Liver (tissue), 9 donors: ENCODE results near the gene RFWD3. TPM values are rescaled to one million over a fixed set of nuclear protein-coding genes. Genes with fewer than 3 reads are reported as not detected.
A peak's percentile ranks its signal among the peaks of the same experiment; 100 is the strongest.

Source experiments
- DNase-seq: peaks from one replicate; pipeline ENCODE4 v3.0.0-alpha.2; 2017; ENCODE audit warnings: low spot score
- H3K27ac ChIP-seq, 2 donors: one replicate each; pipeline ENCODE4 v1.7.0; 2013; ENCODE audit warnings: inconsistent platforms in 2 of 2, low read length in 2 of 2, control low read depth in 1 of 2, low read depth in 1 of 2, mild to moderate bottlenecking in 1 of 2
- H3K27me3 ChIP-seq, 4 donors: one replicate each; pipeline versions ENCODE4 v1.6.1 to v1.7.0; 2013; ENCODE audit warnings: low read length in 3 of 4, inconsistent platforms in 1 of 4, mild to moderate bottlenecking in 1 of 4, moderate library complexity in 1 of 4; ENCODE audit not compliant: control insufficient read depth in 4 of 4, insufficient read depth in 4 of 4
- H3K36me3 ChIP-seq, 4 donors: one replicate each; pipeline versions ENCODE4 v1.6.1 to v1.7.0; 2013; ENCODE audit warnings: low read length in 3 of 4, mild to moderate bottlenecking in 3 of 4, low read depth in 1 of 4, moderate library complexity in 1 of 4; ENCODE audit not compliant: control insufficient read depth in 4 of 4, insufficient read depth in 3 of 4
- H3K4me1 ChIP-seq, 4 donors: one replicate each; pipeline versions ENCODE4 v1.6.1 to v1.7.0; 2013; ENCODE audit warnings: low read length in 3 of 4, mild to moderate bottlenecking in 3 of 4, moderate library complexity in 1 of 4; ENCODE audit not compliant: control insufficient read depth in 4 of 4, insufficient read depth in 4 of 4
- H3K4me3 ChIP-seq, 3 donors: one replicate each; pipeline versions ENCODE4 v1.6.1 to v1.7.0; 2013; ENCODE audit warnings: low read length in 3 of 3, control low read depth in 1 of 3, low read depth in 1 of 3, mild to moderate bottlenecking in 1 of 3
- H3K9ac ChIP-seq, 2 donors: one replicate each; pipeline ENCODE4 v1.7.0; 2013; ENCODE audit warnings: low read length in 2 of 2, mild to moderate bottlenecking in 2 of 2, moderate library complexity in 2 of 2, control low read depth in 1 of 2, low read depth in 1 of 2
- H3K9me3 ChIP-seq, 4 donors: one replicate each; pipeline versions ENCODE4 v1.6.1 to v1.7.0; 2013; ENCODE audit warnings: low read length in 3 of 4; ENCODE audit not compliant: control insufficient read depth in 4 of 4
- EGR1 ChIP-seq, 2 donors: IDR thresholded peaks; 2 replicates each; pipeline ENCODE4 v1.6.1; 2016 to 2018; ENCODE audit warnings: antibody characterized with exemption in 2 of 2, low read depth in 2 of 2
- FOXA2 ChIP-seq: IDR thresholded peaks from 2 replicates; pipeline ENCODE4 v1.6.1; 2016; ENCODE audit warnings: antibody characterized with exemption
- GABPA ChIP-seq, 2 donors: IDR thresholded peaks in 1 of 2; conservative IDR thresholded peaks in 1 of 2; 2 replicates each; pipeline ENCODE4 v1.6.1; 2016; ENCODE audit warnings: antibody characterized with exemption in 2 of 2, mild to moderate bottlenecking in 1 of 2, moderate library complexity in 1 of 2
- HNF4G ChIP-seq: IDR thresholded peaks from 2 replicates; pipeline ENCODE4 v1.6.1; 2016; ENCODE audit warnings: antibody characterized with exemption
- JUND ChIP-seq, 2 donors: IDR thresholded peaks; 2 replicates each; pipeline ENCODE4 v1.6.1; 2016; ENCODE audit warnings: antibody characterized with exemption in 2 of 2
- MAX ChIP-seq: IDR thresholded peaks from 2 replicates; pipeline ENCODE4 v1.6.1; 2016; ENCODE audit warnings: antibody characterized with exemption
- RAD21 ChIP-seq, 2 donors: IDR thresholded peaks; 2 replicates each; pipeline ENCODE4 v1.6.1; 2016; ENCODE audit warnings: antibody characterized with exemption in 2 of 2, mild to moderate bottlenecking in 2 of 2
- REST ChIP-seq: IDR thresholded peaks from 2 replicates; pipeline ENCODE4 v1.6.1; 2016; ENCODE audit warnings: antibody characterized with exemption, mild to moderate bottlenecking
- RXRA ChIP-seq, 2 donors: IDR thresholded peaks; 2 replicates each; pipeline ENCODE4 v1.6.1; 2017 to 2018; ENCODE audit warnings: antibody characterized with exemption in 2 of 2, mild to moderate bottlenecking in 1 of 2
- SP1 ChIP-seq: IDR thresholded peaks from 2 replicates; pipeline ENCODE4 v1.6.1; 2018; ENCODE audit warnings: antibody characterized with exemption, mild to moderate bottlenecking
- TAF1 ChIP-seq: conservative IDR thresholded peaks from 2 replicates; pipeline ENCODE4 v1.6.1; 2016; ENCODE audit warnings: antibody characterized with exemption, mild to moderate bottlenecking
- YY1 ChIP-seq: IDR thresholded peaks from 2 replicates; pipeline ENCODE4 v1.6.1; 2016; ENCODE audit warnings: antibody characterized with exemption, mild to moderate bottlenecking
- WGBS: extraction: QIAGEN DNeasy Blood & Tissue Kit; methylation state at CpG from one replicate; pipeline ENCODE4 v1.1.7; 2013; 5-methylcytosine and 5-hydroxymethylcytosine counted together
- polyA plus RNA-seq, 2 donors: library from polyadenylated mRNA; stranded (reverse) in 1 of 2; unstranded in 1 of 2; fragments of 200-250 nt in 1 of 2; fragments of >200 nt in 1 of 2; fragmentation: Nextera tagmentation in 1 of 2; extraction: Ambion mirVana in 1 of 2; gene quantifications; one replicate each; pipeline versions ENCODE4 v1.2.1 to v1.2.3, GENCODE V29; 2013 to 2015
- total RNA-seq, 2 donors: library from RNA; depleted of rRNA; stranded (reverse); fragments of >200 nt; gene quantifications; one replicate each; pipeline ENCODE4 v1.2.3, GENCODE V29; 2014
- TF ChIP-seq, protein P1 (sequence below): IDR thresholded peaks from 2 replicates; pipeline ENCODE4 v1.6.1; 2016; ENCODE audit warnings: antibody characterized with exemption
- donor health status: healthy.
- donor health status: healthy.
- donor health status: healthy.
- donor health status: healthy.
- donor health status: healthy.

RFWD3 gene, protein sequence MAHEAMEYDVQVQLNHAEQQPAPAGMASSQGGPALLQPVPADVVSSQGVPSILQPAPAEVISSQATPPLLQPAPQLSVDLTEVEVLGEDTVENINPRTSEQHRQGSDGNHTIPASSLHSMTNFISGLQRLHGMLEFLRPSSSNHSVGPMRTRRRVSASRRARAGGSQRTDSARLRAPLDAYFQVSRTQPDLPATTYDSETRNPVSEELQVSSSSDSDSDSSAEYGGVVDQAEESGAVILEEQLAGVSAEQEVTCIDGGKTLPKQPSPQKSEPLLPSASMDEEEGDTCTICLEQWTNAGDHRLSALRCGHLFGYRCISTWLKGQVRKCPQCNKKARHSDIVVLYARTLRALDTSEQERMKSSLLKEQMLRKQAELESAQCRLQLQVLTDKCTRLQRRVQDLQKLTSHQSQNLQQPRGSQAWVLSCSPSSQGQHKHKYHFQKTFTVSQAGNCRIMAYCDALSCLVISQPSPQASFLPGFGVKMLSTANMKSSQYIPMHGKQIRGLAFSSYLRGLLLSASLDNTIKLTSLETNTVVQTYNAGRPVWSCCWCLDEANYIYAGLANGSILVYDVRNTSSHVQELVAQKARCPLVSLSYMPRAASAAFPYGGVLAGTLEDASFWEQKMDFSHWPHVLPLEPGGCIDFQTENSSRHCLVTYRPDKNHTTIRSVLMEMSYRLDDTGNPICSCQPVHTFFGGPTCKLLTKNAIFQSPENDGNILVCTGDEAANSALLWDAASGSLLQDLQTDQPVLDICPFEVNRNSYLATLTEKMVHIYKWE
- total RNA-seq (10 to 100 TPM; 14.5 to 21.8 TPM), polyA plus RNA-seq (1 to 10 TPM; 2.4 to 3.6 TPM)

- Histone ChIP-seq H3K27me3 (no peaks in the 10 kb centered on the region), H3K36me3 (peaks cover 0 to 10% (median 6%) of the 10 kb centered on the region in 4 donors), H3K4me3 (peak within 1 kb of the TSS; percentile 83 to 99 (median 96)), H3K4me1 (peaks cover 0 to 14% (median 7%) of the 10 kb centered on the region in 4 donors), H3K9ac (peak within 1 kb of the TSS; percentile 81 to 86), H3K27ac (peak within 1 kb of the TSS; percentile 54 to 60), H3K9me3 (no peaks in the 10 kb centered on the region)
- TF ChIP-seq SP1, result peak; percentile 100
- no peak for TF ChIP-seq FOXA2
- TF ChIP-seq EGR1 (IDR thresholded peaks at IDR 0.05; ENCODE audit: low read depth in 2 of 2), result peak in 1 of 2 donors; percentile 22
- TF ChIP-seq, protein P1, sequence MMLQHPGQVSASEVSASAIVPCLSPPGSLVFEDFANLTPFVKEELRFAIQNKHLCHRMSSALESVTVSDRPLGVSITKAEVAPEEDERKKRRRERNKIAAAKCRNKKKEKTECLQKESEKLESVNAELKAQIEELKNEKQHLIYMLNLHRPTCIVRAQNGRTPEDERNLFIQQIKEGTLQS, result no peak
- peak; percentile 11 to 13 for TF ChIP-seq RXRA (IDR thresholded peaks at IDR 0.05)
- TF ChIP-seq HNF4G, result no peak
- TF ChIP-seq MAX, result no peak
- peak; percentile 80 for TF ChIP-seq YY1
- TF ChIP-seq REST, result peak; percentile 33
- no peak for TF ChIP-seq RAD21 (IDR thresholded peaks at IDR 0.05)
- peak; percentile 69 for TF ChIP-seq TAF1
- peak in 1 of 2 donors; percentile 23 for TF ChIP-seq JUND (IDR thresholded peaks at IDR 0.05)
- peak; percentile 48 to 84 for TF ChIP-seq GABPA (IDR thresholded peaks at IDR 0.05 in 1 of 2, conservative IDR thresholded peaks at IDR 0.05 in 1 of 2)
- WGBS, result under 1% methylated on average over 63 of the region's 63 CpGs
- peak; percentile 95 for DNase-seq
Observed at GRCh38 chr16:74666425-74667254, at the start of gene RFWD3. Gene RFWD3, minus strand, starts transcription at chr16:74666877. Its CDS starts 5,428 bp downstream, at chr16:74661449.

DNA sequence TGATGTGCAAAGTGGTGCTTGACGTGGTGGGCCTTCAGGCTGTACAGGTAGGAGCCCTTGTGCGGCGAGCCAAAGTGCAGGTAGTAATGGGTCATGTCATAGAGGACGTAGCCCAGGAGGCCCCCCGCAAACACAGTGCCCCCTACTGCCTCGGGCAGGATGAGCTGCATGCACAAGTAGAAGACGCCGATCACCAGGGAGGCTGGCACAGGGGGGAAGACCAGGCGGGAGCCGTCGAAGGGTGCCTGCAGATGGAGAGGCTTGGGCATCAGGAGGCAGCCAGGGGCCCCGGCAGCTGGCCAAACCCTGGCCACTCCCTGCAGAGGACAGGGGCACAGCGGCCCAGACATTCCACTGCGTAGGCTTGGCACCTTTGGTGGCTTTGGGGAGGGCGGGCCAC, 49.7 kb upstream of the RFWD3 start:
- Histone ChIP-seq H3K4me3 (no peak overlapping the region), H3K9ac (no peak overlapping the region), H3K27ac (no peak overlapping the region), H3K36me3 (no peaks in the 10 kb centered on the region), H3K9me3 (no peaks in the 10 kb centered on the region), H3K27me3 (no peaks in the 10 kb centered on the region), H3K4me1 (no peaks in the 10 kb centered on the region)
- WGBS, result 87% methylated on average over 15 of the region's 15 CpGs
- no peak for DNase-seq
- TF ChIP-seq EGR1 (IDR thresholded peaks at IDR 0.05; ENCODE audit: low read depth in 2 of 2) (no peak), RAD21 (IDR thresholded peaks at IDR 0.05) (no peak), YY1 (no peak), MAX (no peak), GABPA (IDR thresholded peaks at IDR 0.05 in 1 of 2, conservative IDR thresholded peaks at IDR 0.05 in 1 of 2) (no peak), REST (no peak)
